Posterior cingulate gyrus (tissue), 11 donors: ENCODE measurements around the gene NTNG2.
"Not testable (repeated sequence)": the region's sequence is repeated elsewhere in the genome, so short reads cannot be mapped to it uniquely, and the experiment has no call there.

Source experiments
- DNase-seq, 10 donors: peaks; one replicate each; pipeline versions ENCODE4 v3.0.0 to v3.0.0-alpha.2; 2020 to 2021; ENCODE audit warnings: mixed read lengths in 3 of 10
- intact Hi-C: fragments of 100-400 bp; cut with DNase I; formaldehyde crosslinking; loops from one replicate; pipeline ENCODE4 v1.15.1; 2023

NTNG2 gene

GRCh38 chr9:132161743-132162184 is at the start of gene NTNG2:
Gene NTNG2, plus strand, starts transcription at chr9:132162058. Its CDS starts 4,774 bp downstream, at chr9:132166832.
- intact Hi-C loops, result loop anchor here (5.0 to 10.0 kb wide), 2 partner anchors 87 to 144 kb away; partner anchors contain the start of gene MED27
- DNase-seq, result no peak

- intact Hi-C loops, result no loop called here
- DNase-seq, result peak in 8 of 10 donors; percentile 29 to 93 (median 63)
Measured at GRCh38 chr9:132114102-132114707, 47.7 kb upstream of the NTNG2 start.

DNA sequence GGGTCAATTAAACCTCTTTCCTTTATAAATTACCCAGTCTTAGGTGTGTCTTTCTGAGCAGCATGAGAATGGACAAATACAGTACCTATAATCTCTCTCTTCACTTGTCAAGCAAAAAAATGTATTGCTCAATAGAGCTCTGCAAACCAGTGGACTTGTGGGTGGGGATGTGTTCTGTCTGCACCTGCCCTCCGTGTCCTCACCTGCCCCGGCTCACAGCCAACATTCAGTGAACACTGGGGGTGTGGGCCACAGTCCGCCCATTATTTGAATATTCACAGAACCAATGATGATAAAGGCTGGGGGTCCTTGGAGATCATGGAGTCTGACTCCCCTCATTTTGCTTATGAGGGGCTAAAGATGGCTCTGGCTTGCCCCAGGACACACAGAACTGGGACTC is 45.3 kb upstream of the NTNG2 start:
- DNase-seq, result no peak
- intact Hi-C loops, result no loop called here

DNA sequence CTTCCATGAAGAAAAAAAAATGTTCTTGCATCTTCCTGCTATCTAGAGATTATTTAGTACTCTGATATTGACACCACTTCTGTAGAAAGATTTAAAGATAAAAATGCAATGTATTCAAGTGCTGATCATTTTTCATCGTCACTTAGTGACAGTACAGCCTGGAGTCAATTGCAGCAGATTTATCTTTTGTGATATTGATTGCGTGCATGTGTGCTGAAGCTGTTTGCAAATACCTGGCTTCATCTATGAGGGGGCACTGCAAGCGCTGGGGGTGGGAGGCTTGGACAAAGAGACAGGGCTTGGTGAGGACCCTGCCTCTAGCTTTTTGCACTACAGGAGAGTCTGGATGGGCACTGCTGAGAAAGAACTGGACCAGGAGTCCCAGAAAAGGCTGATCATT is 44.2 kb upstream of the NTNG2 start:
- DNase-seq, result no peak
- intact Hi-C loops, result no loop called here

- intact Hi-C loops, result no loop called here
- no peak for DNase-seq
Measured at GRCh38 chr9:132121021-132121420, 40.8 kb upstream of the NTNG2 start.

DNA sequence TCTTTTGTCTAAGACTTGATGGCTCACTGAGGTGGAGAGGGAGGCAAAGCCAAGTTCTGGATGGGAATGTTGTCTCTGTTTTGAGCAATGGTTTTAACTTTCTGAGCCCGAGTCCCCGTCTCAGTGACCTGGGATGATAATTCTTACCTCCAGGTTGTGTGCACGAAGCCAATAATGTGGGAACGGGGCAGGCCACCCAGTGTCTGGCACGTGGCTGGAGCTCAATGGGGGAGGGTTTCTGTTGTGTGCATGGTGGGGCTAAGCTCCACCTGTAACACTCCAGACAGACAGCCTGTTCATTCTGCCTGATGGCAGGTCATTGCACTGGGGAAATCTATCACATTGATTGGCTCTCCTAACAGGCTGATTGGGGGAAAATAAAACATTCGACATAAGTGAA is 37.1 kb upstream of the NTNG2 start:
- intact Hi-C loops, result no loop called here
- peak in 1 of 10 donors; percentile 42 for DNase-seq

DNA sequence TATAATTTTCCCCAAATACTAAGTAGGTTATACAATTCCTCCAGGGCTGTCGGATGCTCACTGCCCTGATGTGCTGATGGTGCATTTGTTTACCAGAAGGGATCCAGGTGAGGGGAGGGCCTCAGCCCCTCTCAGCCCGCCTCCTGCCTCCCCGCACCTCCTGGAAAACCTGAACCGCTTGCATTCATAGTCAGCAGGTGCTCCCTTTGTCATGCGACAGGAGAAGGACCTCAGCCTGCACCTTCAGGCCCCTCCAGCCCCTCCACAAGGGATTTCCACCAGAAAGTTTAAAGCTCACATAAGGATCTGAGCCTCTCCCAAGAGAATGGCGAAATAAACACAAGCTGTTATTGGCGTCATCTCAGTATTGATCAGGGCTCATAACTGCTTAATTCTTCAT is 36.5 kb upstream of the NTNG2 start:
- DNase-seq, result peak in 1 of 10 donors; percentile 12
- intact Hi-C loops, result no loop called here

- intact Hi-C loops, result no loop called here
- peak in 1 of 10 donors; percentile 41 for DNase-seq
Measured at GRCh38 chr9:132125944-132126679, 35.7 kb upstream of the NTNG2 start.

DNA sequence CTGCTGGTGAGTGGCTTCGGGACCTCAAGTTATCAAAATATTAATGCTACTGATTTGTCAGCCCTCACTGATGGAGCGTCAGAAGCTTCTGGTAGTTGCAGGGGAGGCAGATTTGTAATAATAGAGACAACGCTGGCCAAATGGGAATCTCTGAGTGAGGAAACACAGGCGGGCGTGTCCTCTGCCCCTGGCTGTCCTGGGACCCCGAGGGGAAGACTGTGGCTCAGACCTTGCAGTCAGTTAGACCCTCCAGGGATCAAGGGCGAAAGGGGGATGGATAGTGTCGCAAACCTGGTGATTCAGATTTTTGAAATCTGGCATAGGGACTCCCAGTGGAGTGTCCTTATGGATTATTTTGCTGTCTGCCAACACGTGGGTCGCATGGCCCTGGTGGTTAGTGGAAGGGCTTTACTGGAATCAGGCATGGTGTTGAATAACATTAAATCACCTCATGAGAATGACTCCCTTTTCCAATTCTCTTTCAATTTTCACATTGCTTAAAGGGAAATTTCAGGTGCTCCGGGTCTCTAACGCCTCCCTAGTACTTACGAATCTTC is 35.1 kb upstream of the NTNG2 start:
- DNase-seq, result peak in 1 of 10 donors; percentile 30
- intact Hi-C loops, result no loop called here

GRCh38 chr9:132127888-132128534 is 33.8 kb upstream of the NTNG2 start:
- DNase-seq, result peak in 1 of 10 donors; percentile 42
- intact Hi-C loops, result no loop called here

DNA sequence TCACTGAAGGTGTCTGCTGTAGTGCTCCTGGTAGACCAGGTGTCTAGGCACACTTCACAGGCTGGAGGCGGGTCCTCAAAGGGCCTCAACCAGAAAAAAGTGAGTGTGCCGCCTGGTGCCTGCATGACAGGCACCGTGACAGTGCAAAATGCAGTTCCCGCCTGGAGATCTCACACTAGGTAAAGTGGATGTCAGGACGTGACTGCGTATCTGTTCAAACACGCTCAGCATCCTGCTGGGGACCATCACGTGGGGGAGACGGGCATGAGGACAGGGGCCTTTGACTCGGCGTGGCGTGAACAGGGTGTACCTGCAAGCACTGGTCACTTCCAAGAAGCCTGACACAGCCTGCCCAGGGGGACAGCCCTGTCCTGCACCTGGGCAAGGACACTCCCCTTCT is 32.3 kb upstream of the NTNG2 start:
- DNase-seq, result peak in 1 of 10 donors; percentile 73
- intact Hi-C loops, result no loop called here

DNA sequence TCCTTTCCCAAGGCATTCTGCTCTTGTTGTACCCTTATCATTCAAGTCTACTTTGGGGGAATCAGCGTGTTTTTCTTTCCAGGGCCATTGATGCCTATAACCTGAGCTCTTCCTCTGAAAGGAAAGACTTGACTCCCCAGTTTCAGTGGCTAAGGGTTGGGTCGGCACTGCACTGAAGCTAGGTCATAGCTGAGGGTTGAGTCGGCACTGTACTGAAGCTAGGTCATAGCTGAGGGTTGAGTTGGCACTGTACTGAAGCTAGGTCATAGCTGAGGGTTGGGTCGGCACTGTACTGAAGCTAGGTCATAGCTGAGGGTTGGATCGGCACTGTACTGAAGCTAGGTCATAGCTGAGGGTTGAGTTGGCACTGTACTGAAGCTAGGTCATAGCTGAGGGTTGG is 27.8 kb upstream of the NTNG2 start:
- DNase-seq, intact Hi-C loops: not testable (repeated sequence)

GRCh38 chr9:132135456-132135855 is 26.4 kb upstream of the NTNG2 start:
- DNase-seq, result peak in 2 of 10 donors; percentile 47 to 90
- intact Hi-C loops, result no loop called here

DNA sequence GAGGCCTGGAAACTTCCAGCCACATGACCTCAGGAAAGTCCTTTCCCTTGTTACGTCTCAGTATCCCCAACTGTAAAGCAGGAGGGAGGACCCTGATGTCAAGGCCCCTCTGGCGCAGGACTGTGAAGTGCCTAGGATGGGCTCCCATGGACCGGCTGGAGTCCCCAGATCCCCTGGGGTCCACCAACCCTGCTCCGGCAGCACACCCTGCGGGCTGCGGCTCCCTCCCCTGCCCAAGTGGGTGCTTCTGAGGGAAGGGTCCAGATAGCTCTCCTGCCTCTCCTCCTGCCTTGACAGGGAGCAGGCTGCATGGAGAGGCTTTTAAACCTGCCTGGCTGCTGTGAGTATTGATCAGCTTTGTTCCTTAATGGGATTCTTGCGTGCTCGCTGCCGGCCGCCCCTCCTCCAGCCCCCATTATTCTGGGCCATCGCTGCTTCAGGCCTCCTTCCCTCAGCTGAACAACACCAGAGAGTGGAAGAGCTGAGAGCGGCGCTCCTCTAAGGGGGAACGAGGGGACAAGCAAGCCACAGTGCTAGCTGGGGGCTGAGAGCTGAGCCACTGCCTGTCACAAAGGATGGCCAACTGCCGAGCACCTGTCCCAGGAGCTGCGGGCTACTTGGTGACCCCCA is 25.6 kb upstream of the NTNG2 start:
- intact Hi-C loops, result no loop called here
- no peak for DNase-seq

GRCh38 chr9:132141344-132141947 is 20.4 kb upstream of the NTNG2 start:
- intact Hi-C loops, result no loop called here
- DNase-seq, result peak in 7 of 10 donors; percentile 29 to 88 (median 51)

- peak in 1 of 10 donors; percentile 46 for DNase-seq
- intact Hi-C loops, result no loop called here
Measured at GRCh38 chr9:132141948-132142594, 19.8 kb upstream of the NTNG2 start.

DNA sequence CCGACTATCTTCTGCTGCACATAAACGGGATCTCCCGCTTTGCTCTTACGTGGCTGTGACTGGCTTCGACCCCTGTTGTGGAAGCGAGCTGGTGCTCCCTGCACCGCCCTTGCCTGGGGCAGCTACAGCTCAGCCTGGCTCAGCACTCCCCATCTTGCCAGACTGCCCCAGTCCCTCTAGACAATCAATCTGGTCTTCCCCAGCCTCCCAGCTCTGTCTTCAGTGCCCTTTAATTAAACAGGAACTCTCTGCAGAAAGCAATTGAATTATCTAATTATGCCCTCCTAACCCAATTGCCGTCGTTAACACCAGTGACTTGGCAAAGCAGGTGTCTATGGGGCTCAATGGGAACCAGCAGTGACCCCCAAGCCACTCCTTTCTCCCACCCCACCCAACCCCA is 18.9 kb upstream of the NTNG2 start:
- DNase-seq, result peak in 1 of 10 donors; percentile 37
- intact Hi-C loops, result no loop called here

DNA sequence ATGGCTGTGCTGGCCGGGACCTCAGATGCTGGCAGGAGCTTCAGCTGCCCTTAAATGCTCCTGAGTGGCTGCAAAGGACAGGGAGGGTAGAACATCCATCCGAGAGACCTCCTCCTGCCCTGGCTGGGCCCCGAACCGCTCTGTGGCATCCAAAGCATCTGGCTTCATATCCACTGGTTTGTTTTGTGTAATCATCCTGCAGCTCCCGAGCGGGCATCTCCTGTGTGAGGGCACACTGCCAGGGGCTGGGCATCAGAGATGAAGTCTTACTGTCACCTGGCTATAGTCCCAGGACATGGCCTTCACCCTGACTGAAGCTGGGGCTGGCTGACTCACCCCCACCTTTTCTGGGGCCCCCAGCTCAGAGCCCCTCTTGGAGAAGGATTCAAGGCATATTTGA is 18.5 kb upstream of the NTNG2 start:
- intact Hi-C loops, result no loop called here
- DNase-seq, result peak in 1 of 10 donors; percentile 74

DNA sequence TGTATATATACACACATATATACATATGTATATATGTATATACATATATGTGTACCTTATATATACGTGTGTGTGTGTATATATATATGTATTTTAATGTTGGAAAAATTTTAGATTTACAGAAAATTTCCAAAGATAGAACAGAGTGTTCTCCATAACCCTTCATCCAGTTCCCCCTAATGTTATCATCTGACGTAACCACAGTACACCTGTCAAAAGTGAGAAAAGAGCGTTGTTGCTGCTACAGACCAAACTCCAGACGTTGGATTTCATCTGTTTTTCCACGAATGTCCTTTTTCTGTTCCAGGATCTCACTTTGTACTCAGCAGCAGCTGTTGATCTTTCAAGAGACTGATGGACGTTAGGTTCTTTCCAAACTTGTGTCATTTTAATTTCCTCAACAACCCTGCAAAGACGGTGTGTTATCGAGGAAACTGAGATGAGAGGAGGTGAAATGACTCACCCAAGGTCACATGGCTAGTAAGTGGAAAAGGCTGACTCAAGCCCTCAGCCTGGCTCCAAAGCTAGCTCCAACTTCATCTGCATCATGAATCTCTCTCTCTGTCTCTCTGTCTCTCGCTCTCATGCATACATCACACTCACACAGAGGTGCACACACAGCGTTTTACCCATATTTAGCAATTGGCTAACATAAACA is 17.0 kb upstream of the NTNG2 start:
- DNase-seq, result no peak
- intact Hi-C loops, result no loop called here
